Type B pancreatic cell (in vitro differentiated cells): ENCODE results near the gene PTCD3. TPM values are rescaled to one million over a fixed set of nuclear protein-coding genes. Genes with fewer than 3 reads are reported as not detected.

Source experiments
- DNase-seq: peaks from one replicate; pipeline ENCODE4 v3.0.0; 2021; ENCODE audit warnings: mixed read lengths; ENCODE audit not compliant: unreplicated experiment; ENCODE audit errors: extremely low spot score
- H3K27ac Mint-ChIP-seq: 2 replicates; pipeline ENCODE4 v1.8.0; 2021; ENCODE audit warnings: mild to moderate bottlenecking, mixed read lengths
- H3K27me3 Mint-ChIP-seq: 2 replicates; pipeline ENCODE4 v1.8.0; 2021; ENCODE audit warnings: mixed read lengths
- H3K36me3 Mint-ChIP-seq: 2 replicates; pipeline ENCODE4 v1.8.0; 2021; ENCODE audit warnings: mixed read lengths
- H3K4me1 Mint-ChIP-seq: one replicate; pipeline ENCODE4 v1.8.0; 2021; ENCODE audit warnings: mixed read lengths; ENCODE audit not compliant: unreplicated experiment
- H3K4me3 Mint-ChIP-seq: 2 replicates; pipeline ENCODE4 v1.8.0; 2021; ENCODE audit warnings: mild to moderate bottlenecking, mixed read lengths
- H3K9me3 Mint-ChIP-seq: 2 replicates; pipeline ENCODE4 v1.8.0; 2021; ENCODE audit warnings: mixed read lengths
- total RNA-seq: library from RNA; stranded (reverse); gene quantifications from 2 replicates; pipeline ENCODE4 v1.2.1, GENCODE V29; 2021; ENCODE audit warnings: low replicate concordance
- TF ChIP-seq, protein P1 (sequence below): fragments of 200-600 bp; sonication (generic); conservative IDR thresholded peaks from 2 replicates; pipeline ENCODE4 v1.5.0; 2021; ENCODE audit warnings: antibody characterized with exemption, mild to moderate bottlenecking

The PTCD3 gene
- total RNA-seq, 1 donor from 2014 or later = 155 TPM

DNA sequence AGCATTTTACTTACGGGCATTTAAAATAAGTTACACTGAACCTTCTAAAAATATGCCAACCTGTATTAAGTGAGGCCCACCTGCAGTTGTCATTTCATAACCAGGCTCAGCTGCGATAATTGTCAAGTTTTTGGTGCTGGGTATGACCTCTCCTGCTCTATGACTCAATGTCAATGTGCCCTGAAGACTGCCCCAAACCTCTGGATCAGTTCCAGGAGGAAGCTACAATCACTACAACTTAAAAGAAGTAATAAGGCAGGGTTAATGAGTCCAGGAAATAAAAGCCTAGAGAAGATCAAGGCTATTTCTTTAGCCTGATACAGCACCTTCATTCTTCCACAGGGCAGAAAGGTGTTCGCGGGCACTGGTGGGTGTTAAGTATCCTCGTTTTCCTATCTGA is 23.3 kb upstream of the PTCD3 start:
- no peak overlapping the region for H3K4me3 Mint-ChIP-seq
- no peaks in the 10 kb centered on the region for H3K27me3 Mint-ChIP-seq
- no peaks in the 10 kb centered on the region for H3K9me3 Mint-ChIP-seq
- H3K36me3 Mint-ChIP-seq = peaks cover 10% of the 10 kb centered on the region
- TF ChIP-seq, protein P1, sequence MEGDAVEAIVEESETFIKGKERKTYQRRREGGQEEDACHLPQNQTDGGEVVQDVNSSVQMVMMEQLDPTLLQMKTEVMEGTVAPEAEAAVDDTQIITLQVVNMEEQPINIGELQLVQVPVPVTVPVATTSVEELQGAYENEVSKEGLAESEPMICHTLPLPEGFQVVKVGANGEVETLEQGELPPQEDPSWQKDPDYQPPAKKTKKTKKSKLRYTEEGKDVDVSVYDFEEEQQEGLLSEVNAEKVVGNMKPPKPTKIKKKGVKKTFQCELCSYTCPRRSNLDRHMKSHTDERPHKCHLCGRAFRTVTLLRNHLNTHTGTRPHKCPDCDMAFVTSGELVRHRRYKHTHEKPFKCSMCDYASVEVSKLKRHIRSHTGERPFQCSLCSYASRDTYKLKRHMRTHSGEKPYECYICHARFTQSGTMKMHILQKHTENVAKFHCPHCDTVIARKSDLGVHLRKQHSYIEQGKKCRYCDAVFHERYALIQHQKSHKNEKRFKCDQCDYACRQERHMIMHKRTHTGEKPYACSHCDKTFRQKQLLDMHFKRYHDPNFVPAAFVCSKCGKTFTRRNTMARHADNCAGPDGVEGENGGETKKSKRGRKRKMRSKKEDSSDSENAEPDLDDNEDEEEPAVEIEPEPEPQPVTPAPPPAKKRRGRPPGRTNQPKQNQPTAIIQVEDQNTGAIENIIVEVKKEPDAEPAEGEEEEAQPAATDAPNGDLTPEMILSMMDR = no peak
- no peak for DNase-seq
- no peak overlapping the region for H3K27ac Mint-ChIP-seq
- H3K4me1 Mint-ChIP-seq = no peaks in the 10 kb centered on the region

DNA sequence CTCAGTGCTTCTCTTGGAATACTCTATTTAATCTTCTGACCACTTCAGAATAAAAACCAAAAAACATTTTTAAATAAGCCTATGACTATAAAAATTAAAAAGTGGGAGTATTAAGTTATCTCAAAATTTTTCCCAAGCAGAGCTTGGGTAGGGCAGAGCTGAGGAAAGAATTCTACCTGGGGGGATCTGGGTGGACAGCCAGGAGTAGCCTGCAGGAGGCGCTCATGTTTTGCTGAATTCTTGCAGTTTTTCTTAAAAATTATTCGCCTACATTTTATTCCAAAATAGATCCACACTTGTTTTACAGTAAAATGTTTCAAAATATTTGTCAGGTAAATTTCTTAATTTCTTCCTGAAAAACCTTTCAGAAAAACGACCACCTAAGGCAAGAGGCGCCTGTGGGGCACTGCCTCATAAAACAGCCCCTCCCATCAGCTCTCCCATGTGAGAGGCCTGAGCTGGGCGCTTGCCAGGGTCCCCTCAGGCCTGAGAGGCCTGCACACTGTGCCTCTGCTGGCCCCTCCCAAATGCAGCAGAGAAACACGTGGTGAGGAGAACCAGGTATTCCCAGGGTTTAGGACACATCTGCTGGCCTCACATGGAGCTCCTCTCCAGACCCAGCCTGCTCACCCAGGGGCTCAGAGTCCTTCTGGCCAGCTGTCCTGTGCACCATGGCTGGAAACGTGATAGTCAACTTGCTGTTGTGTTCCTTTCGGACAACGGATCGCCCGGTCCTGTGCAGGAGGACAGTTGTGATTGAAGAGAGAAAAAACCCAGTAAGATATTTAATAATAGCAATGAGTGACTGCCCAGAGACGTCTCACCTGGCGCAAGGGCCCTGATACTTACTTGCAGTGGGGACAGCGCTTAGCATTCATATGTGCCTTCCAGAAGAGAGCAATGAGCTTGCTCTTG is 17.8 kb upstream of the PTCD3 start:
- TF ChIP-seq, protein P1 = peak; percentile 72
- H3K4me3 Mint-ChIP-seq = no peak overlapping the region
- H3K4me1 Mint-ChIP-seq = no peaks in the 10 kb centered on the region
- no peaks in the 10 kb centered on the region for H3K9me3 Mint-ChIP-seq
- H3K27me3 Mint-ChIP-seq = no peaks in the 10 kb centered on the region
- H3K36me3 Mint-ChIP-seq = peaks cover 11% of the 10 kb centered on the region
- H3K27ac Mint-ChIP-seq = no peak overlapping the region
- peak; percentile 44 for DNase-seq

DNA sequence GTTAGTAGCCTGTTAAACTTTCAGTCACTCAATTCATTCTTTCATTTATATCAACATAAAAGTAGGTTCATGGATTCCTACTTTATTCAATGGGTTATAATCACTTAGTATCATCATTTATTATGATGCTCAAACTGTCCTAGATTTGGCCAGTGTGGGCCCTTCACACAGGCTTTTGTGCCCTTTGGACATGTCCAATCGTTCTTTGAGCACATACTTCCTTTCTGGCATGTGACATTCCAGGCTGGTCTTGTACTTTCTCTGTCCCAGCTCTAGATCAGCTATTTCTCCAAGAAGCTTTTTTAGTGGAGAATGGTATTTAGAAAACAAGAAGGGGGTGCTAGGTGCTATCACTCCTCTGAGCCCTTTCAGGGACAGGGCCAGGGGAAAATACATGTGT is 11.8 kb upstream of the PTCD3 start:
- Mint-ChIP-seq H3K4me1 (no peaks in the 10 kb centered on the region), H3K27me3 (no peaks in the 10 kb centered on the region), H3K4me3 (no peak overlapping the region), H3K9me3 (no peaks in the 10 kb centered on the region), H3K36me3 (peaks cover 27% of the 10 kb centered on the region), H3K27ac (no peak overlapping the region)
- TF ChIP-seq, protein P1 = no peak
- no peak for DNase-seq

DNA sequence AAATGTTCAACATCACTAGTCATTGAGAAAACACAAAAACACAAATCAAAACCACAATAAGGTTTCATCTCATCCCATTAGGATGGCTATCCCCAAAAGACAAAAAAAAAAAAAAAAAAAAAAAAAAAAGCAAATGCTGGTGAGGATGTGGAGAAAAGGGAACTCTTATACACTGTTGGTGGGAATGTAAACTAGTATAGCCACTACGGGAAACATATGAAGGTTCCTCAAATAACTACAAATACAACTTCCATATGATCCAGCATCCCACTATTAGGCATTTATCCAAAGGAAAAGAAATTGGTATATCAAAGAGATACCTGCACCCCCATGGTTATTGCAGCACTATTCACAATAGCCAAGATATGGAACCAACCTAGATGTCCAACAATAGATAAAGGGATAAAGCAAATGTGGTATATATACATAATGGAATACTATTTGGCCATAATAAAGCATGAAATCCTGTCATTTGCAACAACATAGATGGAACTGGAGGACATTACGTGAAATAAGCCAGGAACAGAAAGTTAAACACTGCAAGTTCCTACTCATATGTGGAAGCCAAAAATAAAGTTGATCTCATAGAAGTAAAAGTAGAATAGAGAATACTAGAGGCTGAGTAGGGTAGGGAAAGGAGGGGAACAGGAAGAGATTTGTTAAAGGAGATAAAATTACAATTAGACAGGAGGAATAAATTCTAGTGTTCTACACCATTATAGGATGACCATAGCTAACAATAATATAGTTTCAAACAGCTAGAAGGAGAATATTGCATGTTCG is 8.7 kb upstream of the PTCD3 start:
- Mint-ChIP-seq H3K27me3 (no peaks in the 10 kb centered on the region), H3K36me3 (peaks cover 30% of the 10 kb centered on the region), H3K27ac (no peak overlapping the region), H3K9me3 (no peaks in the 10 kb centered on the region), H3K4me1 (no peaks in the 10 kb centered on the region), H3K4me3 (no peak overlapping the region)
- TF ChIP-seq, protein P1 = no peak
- DNase-seq = no peak

DNA sequence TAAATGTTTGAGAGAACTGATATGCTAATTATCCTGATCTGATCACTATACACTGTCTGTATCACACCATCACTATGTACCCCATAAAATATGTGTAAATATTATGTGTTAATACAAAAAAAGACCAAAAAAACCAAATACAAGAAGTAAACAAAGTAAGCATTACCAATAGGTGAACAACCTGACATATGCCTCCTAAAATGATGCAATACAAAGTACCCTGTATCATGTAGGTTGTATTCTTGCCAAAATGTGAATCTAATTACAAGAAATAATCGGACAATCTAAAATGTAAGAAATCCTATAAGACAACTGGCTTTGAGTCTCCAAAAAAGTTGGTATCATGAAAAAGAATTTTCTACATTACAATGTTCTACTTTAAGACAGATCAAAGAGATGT is 8.1 kb upstream of the PTCD3 start:
- peaks cover 3% of the 10 kb centered on the region for H3K4me1 Mint-ChIP-seq
- H3K27ac Mint-ChIP-seq = no peak overlapping the region
- TF ChIP-seq, protein P1 = no peak
- peaks cover 36% of the 10 kb centered on the region for H3K36me3 Mint-ChIP-seq
- no peak overlapping the region for H3K4me3 Mint-ChIP-seq
- no peaks in the 10 kb centered on the region for H3K27me3 Mint-ChIP-seq
- no peak for DNase-seq
- H3K9me3 Mint-ChIP-seq = no peaks in the 10 kb centered on the region
